Neuronal stem cell (in vitro differentiated cells): ENCODE measurements around the gene SND1.

Source experiments
- DNase-seq: peaks from one replicate; pipeline ENCODE4 v3.0.0-alpha.2; 2013; ENCODE audit warnings: low spot score
- H2AFZ ChIP-seq: one replicate; pipeline ENCODE4 v1.6.1; 2013; ENCODE audit warnings: mild to moderate bottlenecking, low read length, inconsistent platforms
- H2AK5ac ChIP-seq: 2 replicates; pipeline ENCODE4 v1.6.1; 2013; ENCODE audit warnings: low read depth, mild to moderate bottlenecking, inconsistent platforms, low read length, moderate library complexity, mixed read lengths
- H2BK120ac ChIP-seq: 2 replicates; pipeline ENCODE4 v1.6.1; 2013; ENCODE audit warnings: low read depth, mild to moderate bottlenecking, inconsistent platforms, low read length, moderate library complexity, mixed read lengths
- H2BK12ac ChIP-seq: one replicate; pipeline ENCODE4 v1.6.1; 2013; ENCODE audit warnings: low read length, inconsistent platforms
- H2BK15ac ChIP-seq: 2 replicates; pipeline ENCODE4 v1.6.1; 2013; ENCODE audit warnings: mild to moderate bottlenecking, low read length, inconsistent platforms, mixed read lengths
- H2BK5ac ChIP-seq: one replicate; pipeline ENCODE4 v1.6.1; 2013; ENCODE audit warnings: inconsistent platforms, mild to moderate bottlenecking, low read length, moderate library complexity
- H3K14ac ChIP-seq: one replicate; pipeline ENCODE4 v1.6.1; 2013; ENCODE audit warnings: low read length, inconsistent platforms
- H3K18ac ChIP-seq: 2 replicates; pipeline ENCODE4 v1.6.1; 2013; ENCODE audit warnings: low read length, inconsistent platforms
- H3K23ac ChIP-seq: 2 replicates; pipeline ENCODE4 v1.6.1; 2013; ENCODE audit warnings: low read depth, mild to moderate bottlenecking, mixed read lengths, low read length, inconsistent platforms; ENCODE audit not compliant: poor library complexity
- H3K27ac ChIP-seq: replicated peaks from 3 replicates; pipeline ENCODE4 v1.5.1; 2013; ENCODE audit warnings: low read length, inconsistent platforms
- H3K27me3 ChIP-seq, 3 experiments: 2 replicates each; pipeline ENCODE4 v1.6.1; 2013; ENCODE audit warnings: low read length in 3 of 3, mild to moderate bottlenecking in 2 of 3, inconsistent platforms in 1 of 3, low read depth in 1 of 3, mixed read lengths in 1 of 3, moderate library complexity in 1 of 3; ENCODE audit not compliant: control insufficient read depth in 3 of 3, insufficient read depth in 3 of 3
- H3K36me3 ChIP-seq, 2 donors: replicated peaks in 1 of 2; 2 replicates each; pipeline ENCODE4 v1.6.1; 2013; ENCODE audit warnings: low read length in 2 of 2; ENCODE audit not compliant: control insufficient read depth in 2 of 2, insufficient read depth in 2 of 2
- H3K4ac ChIP-seq: 2 replicates; pipeline ENCODE4 v1.6.1; 2013; ENCODE audit warnings: inconsistent platforms, mild to moderate bottlenecking, low read length, moderate library complexity
- H3K4me1 ChIP-seq, 2 donors: 1 replicate in 1 of 2; 2 replicates in 1 of 2; pipeline ENCODE4 v1.6.1; 2013; ENCODE audit warnings: low read length in 2 of 2, low read depth in 1 of 2; ENCODE audit not compliant: control insufficient read depth in 2 of 2, insufficient read depth in 1 of 2
- H3K4me2 ChIP-seq: one replicate; pipeline ENCODE4 v1.6.1; 2013; ENCODE audit warnings: mild to moderate bottlenecking, low read length, inconsistent platforms; ENCODE audit not compliant: insufficient read depth, poor library complexity, severe bottlenecking
- H3K4me3 ChIP-seq, 2 donors: 2 replicates each; pipeline ENCODE4 v1.5.1; 2013; ENCODE audit warnings: low read length in 2 of 2, mild to moderate bottlenecking in 2 of 2, inconsistent platforms in 1 of 2, moderate library complexity in 1 of 2
- H3K79me1 ChIP-seq: one replicate; pipeline ENCODE4 v1.6.1; 2013; ENCODE audit warnings: low read depth, mild to moderate bottlenecking, inconsistent platforms, low read length, moderate library complexity
- H3K9ac ChIP-seq: one replicate; pipeline ENCODE4 v1.6.1; 2013; ENCODE audit warnings: mild to moderate bottlenecking, low read depth, low read length, inconsistent platforms; ENCODE audit not compliant: poor library complexity
- H3K9me3 ChIP-seq, 2 donors: replicated peaks in 1 of 2; 2 replicates each; pipeline versions ENCODE3 to v1.6.1; 2013; ENCODE audit warnings: low read length in 2 of 2, mild to moderate bottlenecking in 2 of 2, inconsistent platforms in 1 of 2, low read depth in 1 of 2, mixed read lengths in 1 of 2, moderate library complexity in 1 of 2; ENCODE audit not compliant: control insufficient read depth in 2 of 2, insufficient read depth in 1 of 2
- H4K8ac ChIP-seq: one replicate; pipeline ENCODE4 v1.6.1; 2013; ENCODE audit warnings: low read depth, mild to moderate bottlenecking, inconsistent platforms, low read length, moderate library complexity
- H4K91ac ChIP-seq: one replicate; pipeline ENCODE4 v1.6.1; 2013; ENCODE audit warnings: low read length, low read depth, mild to moderate bottlenecking, inconsistent platforms; ENCODE audit not compliant: poor library complexity
- WGBS, 2 donors: extraction: QIAGEN DNeasy Blood & Tissue Kit; methylation state at CpG; one replicate each; pipeline ENCODE4 v1.1.7; 2013; ENCODE audit warnings: missing lambda C conversion rate in 2 of 2, mixed read lengths in 1 of 2; ENCODE audit not compliant: insufficient read length in 2 of 2, insufficient replicate concordance in 1 of 2; ENCODE audit errors: extremely low coverage in 2 of 2; 5-methylcytosine and 5-hydroxymethylcytosine counted together

SND1 gene

GRCh38 chr7:127803626-127804025 lies 151.6 kb downstream of the SND1 start:
- no CpG with 5 or more reads among the region's 2 CpGs for WGBS, 2 donors
- H3K27ac ChIP-seq: no peak overlapping the region
- DNase-seq: no peak

DNA sequence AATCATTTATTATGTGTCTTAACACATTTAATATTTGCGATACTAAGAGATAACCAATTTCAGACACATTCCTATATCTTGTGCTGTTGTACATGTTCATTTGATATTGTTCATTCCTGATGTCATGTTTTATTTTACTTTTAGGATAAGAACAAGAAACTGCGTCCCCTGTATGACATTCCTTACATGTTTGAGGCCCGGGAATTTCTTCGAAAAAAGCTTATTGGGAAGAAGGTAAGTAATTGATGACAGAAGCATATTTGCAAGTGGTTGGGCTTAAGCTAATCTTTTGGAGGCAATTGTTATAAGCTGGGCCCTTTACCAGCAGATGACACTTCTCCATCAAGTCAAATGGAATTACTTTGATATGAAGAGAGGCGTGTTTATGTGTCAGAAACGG lies 155.3 kb downstream of the SND1 start:
- H3K79me1 ChIP-seq: no peaks in the 10 kb centered on the region
- H3K18ac ChIP-seq: no peak overlapping the region
- H3K36me3 ChIP-seq: peaks cover 2 to 30% of the 10 kb centered on the region in 2 donors
- no peak overlapping the region for H2BK12ac ChIP-seq
- H2AK5ac ChIP-seq: no peak overlapping the region
- no peak overlapping the region for H3K14ac ChIP-seq
- no peak overlapping the region for H3K4me3 ChIP-seq
- H3K9ac ChIP-seq: no peak overlapping the region
- no peak overlapping the region for H2BK15ac ChIP-seq
- no peak overlapping the region for H4K8ac ChIP-seq
- H3K27ac ChIP-seq: no peak overlapping the region
- no peak overlapping the region for H3K4ac ChIP-seq
- H3K23ac ChIP-seq: no peak overlapping the region
- H2BK5ac ChIP-seq: no peak overlapping the region
- no peak overlapping the region for H2BK120ac ChIP-seq
- no peak overlapping the region for H3K4me2 ChIP-seq
- no peak overlapping the region for H2AFZ ChIP-seq
- H3K9me3 ChIP-seq: no peaks in the 10 kb centered on the region
- no CpG with 5 or more reads among the region's 6 CpGs for WGBS, 2 donors
- no peak overlapping the region for H4K91ac ChIP-seq
- H3K4me1 ChIP-seq: peaks cover 2 to 11% of the 10 kb centered on the region in 2 donors
- no peaks in the 10 kb centered on the region for H3K27me3 ChIP-seq
- no peak for DNase-seq

More at GRCh38 chr7:127803626-127804025, 151.6 kb downstream of the SND1 start:
- H3K4me1 ChIP-seq: peaks cover 0 to 8% of the 10 kb centered on the region in 2 donors
- H2BK5ac ChIP-seq: no peak overlapping the region
- no peaks in the 10 kb centered on the region for H3K27me3 ChIP-seq
- peaks cover 0 to 15% of the 10 kb centered on the region in 2 donors for H3K36me3 ChIP-seq
- H4K91ac ChIP-seq: no peak overlapping the region
- H4K8ac ChIP-seq: no peak overlapping the region
- no peaks in the 10 kb centered on the region for H3K9me3 ChIP-seq
- no peak overlapping the region for H3K14ac ChIP-seq
- no peak overlapping the region for H2BK120ac ChIP-seq
- H3K23ac ChIP-seq: no peak overlapping the region
- no peaks in the 10 kb centered on the region for H3K79me1 ChIP-seq
- H2AFZ ChIP-seq: no peak overlapping the region
- no peak overlapping the region for H2BK15ac ChIP-seq
- no peak overlapping the region for H3K4ac ChIP-seq
- H3K9ac ChIP-seq: no peak overlapping the region
- no peak overlapping the region for H2BK12ac ChIP-seq
- no peak overlapping the region for H3K4me2 ChIP-seq
- H3K18ac ChIP-seq: no peak overlapping the region
- no peak overlapping the region for H2AK5ac ChIP-seq
- H3K4me3 ChIP-seq: no peak overlapping the region

DNA sequence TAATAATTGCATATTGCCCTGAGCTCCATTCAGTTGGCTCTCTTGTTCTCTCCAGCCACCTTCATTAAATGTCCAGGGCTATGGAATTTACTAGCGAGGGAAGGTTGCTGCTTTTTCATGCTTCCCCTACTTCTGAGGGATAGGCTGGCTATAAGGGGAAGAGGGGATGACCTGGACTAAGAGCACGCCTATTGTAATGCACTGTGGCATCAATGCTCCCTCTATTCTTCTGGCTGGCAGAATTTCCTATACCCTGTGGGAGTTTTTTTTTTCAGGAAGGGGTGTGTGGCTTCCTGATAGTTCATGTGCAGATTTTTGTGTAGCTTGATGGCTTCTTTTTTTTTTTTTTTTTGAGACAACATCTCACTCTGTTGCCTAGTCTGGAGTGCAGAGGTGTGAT lies 155.8 kb downstream of the SND1 start:
- no peak overlapping the region for H3K4me3 ChIP-seq
- H3K9me3 ChIP-seq: no peaks in the 10 kb centered on the region
- no peak overlapping the region for H3K14ac ChIP-seq
- no peak overlapping the region for H3K4ac ChIP-seq
- no peak overlapping the region for H2AK5ac ChIP-seq
- WGBS, 2 donors: no CpG with 5 or more reads among the region's 2 CpGs
- H3K23ac ChIP-seq: no peak overlapping the region
- no peaks in the 10 kb centered on the region for H3K27me3 ChIP-seq
- H3K36me3 ChIP-seq: peaks cover 2 to 30% of the 10 kb centered on the region in 2 donors
- no peak overlapping the region for H2BK15ac ChIP-seq
- peaks cover 2 to 11% of the 10 kb centered on the region in 2 donors for H3K4me1 ChIP-seq
- H3K27ac ChIP-seq: no peak overlapping the region
- DNase-seq: no peak
- H2BK120ac ChIP-seq: no peak overlapping the region
- no peak overlapping the region for H2BK12ac ChIP-seq
- H3K18ac ChIP-seq: no peak overlapping the region
- no peak overlapping the region for H3K4me2 ChIP-seq
- no peak overlapping the region for H2AFZ ChIP-seq
- no peaks in the 10 kb centered on the region for H3K79me1 ChIP-seq
- no peak overlapping the region for H3K9ac ChIP-seq
- no peak overlapping the region for H4K91ac ChIP-seq
- H4K8ac ChIP-seq: no peak overlapping the region
- no peak overlapping the region for H2BK5ac ChIP-seq

- peaks cover 2 to 30% of the 10 kb centered on the region in 2 donors for H3K36me3 ChIP-seq
- H3K4me1 ChIP-seq: peaks cover 2 to 9% of the 10 kb centered on the region in 2 donors
- H3K27ac ChIP-seq: no peak overlapping the region
- no peak overlapping the region for H3K4ac ChIP-seq
- H3K27me3 ChIP-seq: no peaks in the 10 kb centered on the region
- no CpG with 5 or more reads among the region's 3 CpGs for WGBS, 2 donors
- no peak overlapping the region for H3K9ac ChIP-seq
- H3K18ac ChIP-seq: no peak overlapping the region
- H3K9me3 ChIP-seq: no peaks in the 10 kb centered on the region
- DNase-seq: no peak
- no peak overlapping the region for H3K4me3 ChIP-seq
- no peak overlapping the region for H2BK5ac ChIP-seq
- no peak overlapping the region for H2AK5ac ChIP-seq
- H3K14ac ChIP-seq: no peak overlapping the region
- no peak overlapping the region for H3K4me2 ChIP-seq
- no peak overlapping the region for H4K8ac ChIP-seq
- no peak overlapping the region for H3K23ac ChIP-seq
- no peaks in the 10 kb centered on the region for H3K79me1 ChIP-seq
- H2BK120ac ChIP-seq: no peak overlapping the region
- H4K91ac ChIP-seq: no peak overlapping the region
- no peak overlapping the region for H2BK15ac ChIP-seq
- H2BK12ac ChIP-seq: no peak overlapping the region
- no peak overlapping the region for H2AFZ ChIP-seq
These were observed 157.3 kb downstream of the SND1 start for GRCh38 chr7:127809261-127809702.
